Measurements from ENCODE around the gene OR6Q1. TPM values are rescaled to one million over a fixed set of nuclear protein-coding genes. Genes with fewer than 3 reads are reported as not detected.

The OR6Q1 gene
- total RNA-seq, 2 donors from 2014 or later = not detected

DNA sequence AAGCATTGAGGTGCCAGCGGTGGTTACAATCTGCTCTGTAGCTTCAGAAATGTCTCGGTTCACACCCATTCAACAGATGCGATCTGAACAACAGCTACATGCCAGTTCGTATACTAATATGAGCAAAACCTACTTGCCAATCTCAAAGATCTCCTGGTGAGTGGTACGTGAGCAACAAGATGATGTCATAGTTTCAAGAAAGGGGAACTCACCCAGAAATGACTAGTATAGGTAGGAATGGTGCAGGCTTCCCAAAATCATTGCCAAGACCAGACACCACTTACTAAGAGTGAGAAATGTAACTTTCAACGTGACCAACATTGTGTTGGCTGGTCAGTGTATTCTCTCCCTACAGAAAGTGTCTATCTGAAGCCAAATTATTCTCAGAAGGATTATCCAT is 31.1 kb downstream of the OR6Q1 start:
- H3K4me3 ChIP-seq = no peak overlapping the region
- no peak overlapping the region for H3K27ac ChIP-seq
- H3K36me3 ChIP-seq = no peaks in the 10 kb centered on the region
- TF ChIP-seq, protein P1, sequence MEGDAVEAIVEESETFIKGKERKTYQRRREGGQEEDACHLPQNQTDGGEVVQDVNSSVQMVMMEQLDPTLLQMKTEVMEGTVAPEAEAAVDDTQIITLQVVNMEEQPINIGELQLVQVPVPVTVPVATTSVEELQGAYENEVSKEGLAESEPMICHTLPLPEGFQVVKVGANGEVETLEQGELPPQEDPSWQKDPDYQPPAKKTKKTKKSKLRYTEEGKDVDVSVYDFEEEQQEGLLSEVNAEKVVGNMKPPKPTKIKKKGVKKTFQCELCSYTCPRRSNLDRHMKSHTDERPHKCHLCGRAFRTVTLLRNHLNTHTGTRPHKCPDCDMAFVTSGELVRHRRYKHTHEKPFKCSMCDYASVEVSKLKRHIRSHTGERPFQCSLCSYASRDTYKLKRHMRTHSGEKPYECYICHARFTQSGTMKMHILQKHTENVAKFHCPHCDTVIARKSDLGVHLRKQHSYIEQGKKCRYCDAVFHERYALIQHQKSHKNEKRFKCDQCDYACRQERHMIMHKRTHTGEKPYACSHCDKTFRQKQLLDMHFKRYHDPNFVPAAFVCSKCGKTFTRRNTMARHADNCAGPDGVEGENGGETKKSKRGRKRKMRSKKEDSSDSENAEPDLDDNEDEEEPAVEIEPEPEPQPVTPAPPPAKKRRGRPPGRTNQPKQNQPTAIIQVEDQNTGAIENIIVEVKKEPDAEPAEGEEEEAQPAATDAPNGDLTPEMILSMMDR (IDR thresholded peaks at IDR 0.05) = no peak
- H3K9ac ChIP-seq (ENCODE audit: low read depth in 2 of 2, low read length in 2 of 2) = no peak overlapping the region
- DNase-seq = no peak
- H3K4me1 ChIP-seq = no peaks in the 10 kb centered on the region
- intact Hi-C loops (cut with DNase I) = no loop called here
- no peaks in the 10 kb centered on the region for H3K9me3 ChIP-seq
- no peaks in the 10 kb centered on the region for H3K27me3 ChIP-seq

- DNase-seq = no peak
- Histone ChIP-seq H3K36me3 (no peaks in the 10 kb centered on the region), H3K4me1 (no peaks in the 10 kb centered on the region), H3K27ac (no peak overlapping the region), H3K27me3 (no peaks in the 10 kb centered on the region), H3K4me3 (no peak overlapping the region), H3K9me3 (no peaks in the 10 kb centered on the region), H3K9ac (ENCODE audit: low read depth in 2 of 2, low read length in 2 of 2) (no peak overlapping the region)
- intact Hi-C loops (cut with DNase I) = no loop called here
- TF ChIP-seq, protein P1 (IDR thresholded peaks at IDR 0.05) = no peak
These were observed 36.9 kb downstream of the OR6Q1 start for GRCh38 chr11:58067685-58068084.

GRCh38 chr11:58068655-58069054 is 37.9 kb downstream of the OR6Q1 start:
- intact Hi-C loops (cut with DNase I) = no loop called here
- Histone ChIP-seq H3K4me3 (no peak overlapping the region), H3K9me3 (no peaks in the 10 kb centered on the region), H3K36me3 (no peaks in the 10 kb centered on the region), H3K9ac (ENCODE audit: low read depth in 2 of 2, low read length in 2 of 2) (no peak overlapping the region), H3K27me3 (no peaks in the 10 kb centered on the region), H3K27ac (no peak overlapping the region), H3K4me1 (no peaks in the 10 kb centered on the region)
- TF ChIP-seq, protein P1 (IDR thresholded peaks at IDR 0.05) = no peak
- no peak for DNase-seq

DNA sequence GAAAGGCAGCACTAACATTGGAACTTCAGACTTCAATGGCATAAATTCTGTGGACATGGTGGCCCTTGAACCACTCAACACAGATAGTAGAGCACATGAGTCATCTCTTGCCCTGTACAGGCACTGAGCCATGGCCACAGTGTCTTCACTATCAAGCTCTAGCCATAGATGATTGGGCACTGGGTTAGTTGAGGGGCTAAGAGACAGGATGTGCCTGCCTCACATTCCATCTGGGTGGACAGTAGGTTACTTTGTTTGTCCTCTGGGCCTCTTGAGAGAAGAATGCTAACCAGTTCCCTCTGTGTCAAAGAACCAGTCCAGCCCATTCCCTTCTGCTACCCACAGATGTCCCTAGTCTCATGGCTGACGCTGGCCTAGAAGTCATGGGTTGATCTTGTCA is 39.8 kb downstream of the OR6Q1 start:
- DNase-seq = no peak
- Histone ChIP-seq H3K36me3 (no peaks in the 10 kb centered on the region), H3K27me3 (no peaks in the 10 kb centered on the region), H3K9me3 (no peaks in the 10 kb centered on the region), H3K4me1 (no peaks in the 10 kb centered on the region), H3K27ac (no peak overlapping the region), H3K9ac (ENCODE audit: low read depth in 2 of 2, low read length in 2 of 2) (no peak overlapping the region), H3K4me3 (no peak overlapping the region)
- intact Hi-C loops (cut with DNase I) = no loop called here
- TF ChIP-seq, protein P1 (IDR thresholded peaks at IDR 0.05) = no peak

GRCh38 chr11:58075781-58076180 is 45.0 kb downstream of the OR6Q1 start:
- TF ChIP-seq, protein P1 (IDR thresholded peaks at IDR 0.05) = no peak
- H3K36me3 ChIP-seq = no peaks in the 10 kb centered on the region
- H3K9me3 ChIP-seq = no peaks in the 10 kb centered on the region
- no peak for DNase-seq
- H3K27ac ChIP-seq = no peak overlapping the region
- no peaks in the 10 kb centered on the region for H3K27me3 ChIP-seq
- no peaks in the 10 kb centered on the region for H3K4me1 ChIP-seq
- no peak overlapping the region for H3K9ac ChIP-seq (ENCODE audit: low read depth in 2 of 2, low read length in 2 of 2)
- intact Hi-C loops (cut with DNase I) = no loop called here
- no peak overlapping the region for H3K4me3 ChIP-seq

Other genes starting within 250 kb of the OR6Q1 start
- gene OR9Q1, start 7.1 kb upstream of the OR6Q1 start, total RNA-seq = not detected
- gene OR9I1, start 94.6 kb downstream of the OR6Q1 start, total RNA-seq = not detected
- gene OR9Q2, start 158.1 kb downstream of the OR6Q1 start, total RNA-seq = not detected
- not detected for gene OR1S2, start 173.2 kb downstream of the OR6Q1 start, total RNA-seq
- not detected for gene OR1S1, start 181.8 kb downstream of the OR6Q1 start, total RNA-seq
- gene OR10Q1, start 198.0 kb downstream of the OR6Q1 start, total RNA-seq = not detected
- not detected for gene OR10W1, start 237.3 kb downstream of the OR6Q1 start, total RNA-seq

Measured in colonic mucosa (tissue), 4 donors.